Stimulated activated naive CD8-positive, alpha-beta T cell treated with anti-CD3 and anti-CD28 coated beads, Interleukin-15, Interleukin-2, amounts not matched to agents 100 U/mL and 50 U/mL, for 24 hours (primary cell): ENCODE data around the gene ZNF768.
"Not testable (repeated sequence)": the region's sequence is repeated elsewhere in the genome, so short reads cannot be mapped to it uniquely, and the experiment has no call there.

Source experiments
- ATAC-seq: fragments of 150-1000 bp; cut with Tn5 transposase; one replicate; pipeline ENCODE4 v1.10.0; 2021
- DNase-seq: peaks from one replicate; pipeline ENCODE4 v3.0.0; 2021

The ZNF768 gene

DNA sequence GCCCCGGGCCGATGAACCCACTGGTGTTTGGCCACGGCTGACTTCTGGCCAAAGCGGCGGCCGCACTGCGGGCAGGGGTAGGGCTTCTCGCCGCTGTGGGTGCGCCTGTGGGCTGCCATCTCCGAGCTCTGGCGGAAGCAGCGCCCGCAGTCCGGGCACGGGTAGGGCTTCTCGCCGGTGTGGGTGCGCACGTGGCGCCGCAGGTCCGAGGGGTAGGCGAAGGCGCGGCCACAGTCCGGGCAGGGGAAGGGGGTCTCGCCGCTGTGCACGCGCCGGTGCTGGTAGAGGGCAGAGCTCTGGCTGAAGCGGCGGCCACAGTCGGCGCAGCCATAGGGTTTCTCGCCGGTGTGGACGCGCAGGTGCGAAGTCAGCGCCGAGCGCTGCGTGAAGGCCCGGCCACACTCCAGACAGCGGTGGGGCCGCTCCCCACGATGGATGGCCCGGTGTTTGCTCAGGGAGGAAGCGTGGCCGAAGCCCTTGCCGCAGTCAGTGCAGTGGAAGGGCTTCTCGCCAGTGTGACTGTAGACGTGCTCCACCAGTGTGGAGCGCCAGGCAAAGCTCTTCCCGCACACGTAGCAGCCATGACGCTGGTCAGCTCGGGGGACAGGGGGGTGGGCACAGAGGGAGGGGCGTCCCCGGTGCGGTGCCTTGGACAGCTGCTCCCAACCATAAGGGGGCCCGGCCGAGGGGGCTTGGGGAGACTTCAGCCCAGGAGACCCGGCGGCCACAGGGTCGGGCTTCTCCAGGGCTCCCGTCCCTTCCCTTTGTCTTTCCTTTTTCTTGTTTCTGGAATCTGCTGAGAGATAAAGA lies 29.2 kb upstream of the ZNF768 start:
- no peak for ATAC-seq

GRCh38 chr16:30554557-30555314 lies 28.4 kb upstream of the ZNF768 start:
- no peak for DNase-seq

More for the DNA sequence above, 29.2 kb upstream of the ZNF768 start:
- no peak for DNase-seq

DNA sequence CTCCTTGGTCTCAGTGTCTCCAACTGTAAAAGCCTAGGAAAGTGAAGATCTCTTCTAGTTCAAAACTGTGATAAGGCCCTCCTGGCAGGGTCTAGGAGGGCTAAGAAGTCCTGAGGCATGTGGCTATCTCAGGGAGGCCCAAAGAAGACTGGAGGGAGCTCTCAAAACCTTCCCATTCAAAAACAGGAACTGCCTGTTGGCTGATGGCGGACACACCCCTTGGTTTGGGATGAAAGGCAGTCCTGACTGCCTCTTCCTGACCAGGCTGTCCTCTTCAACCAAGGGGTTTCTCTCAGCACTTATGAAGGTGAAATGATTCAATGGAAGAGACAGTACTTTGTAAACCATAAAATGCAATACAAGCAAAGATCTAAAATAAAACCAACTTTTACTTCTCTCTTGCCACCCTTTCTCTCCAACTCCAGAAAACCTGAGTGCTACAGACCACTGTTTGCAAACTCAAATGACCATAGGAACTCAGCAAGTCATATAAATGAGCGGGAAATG lies 27.1 kb upstream of the ZNF768 start:
- no peak for ATAC-seq
- DNase-seq = no peak

More at GRCh38 chr16:30554557-30555314, 28.4 kb upstream of the ZNF768 start:
- ATAC-seq = no peak

DNA sequence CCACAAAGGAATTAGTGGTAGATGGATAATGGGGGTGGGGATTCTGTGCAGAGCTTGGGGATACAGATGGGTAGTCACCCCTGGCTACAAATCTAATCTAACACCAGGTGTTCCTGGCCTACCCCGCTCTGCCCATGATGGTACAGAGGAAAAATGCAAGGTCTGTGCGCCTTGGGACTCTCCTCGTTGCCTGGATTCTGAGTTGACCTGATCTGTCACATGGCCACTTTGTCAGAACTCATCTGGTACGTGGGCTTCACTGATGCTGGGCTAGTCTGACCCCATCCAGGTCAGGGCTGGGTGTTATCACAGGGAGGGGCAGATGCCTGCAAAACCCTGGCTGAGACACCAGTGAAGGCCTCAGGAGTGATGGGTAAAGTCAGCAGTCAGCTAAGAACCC lies 26.6 kb upstream of the ZNF768 start:
- no peak for ATAC-seq
- DNase-seq = no peak

GRCh38 chr16:30551781-30552180 lies 25.4 kb upstream of the ZNF768 start:
- ATAC-seq = peak; percentile 89
- DNase-seq = peak; percentile 63

DNA sequence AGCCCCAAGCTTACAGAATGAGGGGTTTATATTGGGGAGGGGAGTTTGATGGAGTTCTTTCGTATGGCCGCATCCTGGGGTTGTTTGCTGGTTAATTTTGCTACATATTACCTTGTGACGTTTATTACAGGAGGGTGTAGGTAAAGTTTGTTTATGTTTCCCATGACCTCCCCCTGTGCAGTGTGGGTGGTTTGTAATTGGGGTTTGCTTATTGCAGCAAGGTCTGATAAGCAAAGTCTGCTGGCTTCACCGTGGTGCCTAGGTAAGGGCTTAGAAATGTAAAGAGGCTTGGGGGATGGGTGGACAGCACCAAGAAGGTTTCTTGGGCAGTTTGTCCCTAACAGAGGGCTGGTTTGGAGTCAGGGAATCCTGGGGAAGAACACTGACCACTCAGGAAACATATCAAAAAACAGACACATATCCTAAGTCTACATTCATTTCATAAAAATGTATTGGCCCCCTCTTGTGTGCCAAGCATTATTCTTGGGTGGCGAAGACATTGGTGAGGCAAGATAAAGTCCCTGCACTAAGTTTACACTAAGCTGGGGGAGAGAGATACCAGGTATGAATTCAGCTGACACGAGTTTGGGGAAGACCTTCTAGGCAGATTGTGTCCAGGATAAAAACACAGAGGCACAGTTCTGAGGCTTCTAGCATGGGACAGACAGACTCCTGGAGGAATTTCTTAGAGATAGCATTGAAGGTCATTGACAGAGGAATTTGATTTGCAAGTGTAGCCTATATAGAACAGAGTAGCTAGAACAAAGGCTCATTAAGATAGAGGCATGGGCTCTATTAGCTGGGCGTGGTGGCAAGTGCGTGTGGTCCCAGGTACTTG lies 22.3 kb upstream of the ZNF768 start:
- no peak for DNase-seq
- ATAC-seq = no peak

- ATAC-seq = no peak
- no peak for DNase-seq
These were observed 19.7 kb upstream of the ZNF768 start for GRCh38 chr16:30546115-30546514.

DNA sequence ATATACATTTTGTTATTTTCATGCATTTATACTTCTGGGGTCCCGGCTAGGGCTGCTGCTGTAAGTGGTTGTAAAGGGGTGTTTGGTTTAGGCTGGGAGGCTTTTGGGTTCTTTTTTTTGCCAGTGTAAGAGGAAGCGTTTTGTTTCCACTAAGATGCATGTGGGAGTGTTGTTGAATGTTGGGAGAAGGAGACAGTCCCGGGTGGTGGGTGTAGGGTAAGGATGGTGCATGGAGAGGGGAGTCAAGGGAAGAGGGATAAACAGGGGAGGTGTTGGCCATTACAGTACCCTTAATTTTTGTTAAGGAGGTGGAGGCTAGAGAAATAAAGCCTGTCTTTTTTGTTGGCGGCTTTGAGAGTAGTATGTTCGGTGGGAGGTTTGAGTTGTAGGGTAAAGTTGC lies 16.7 kb upstream of the ZNF768 start:
- no peak for DNase-seq
- ATAC-seq = no peak

DNA sequence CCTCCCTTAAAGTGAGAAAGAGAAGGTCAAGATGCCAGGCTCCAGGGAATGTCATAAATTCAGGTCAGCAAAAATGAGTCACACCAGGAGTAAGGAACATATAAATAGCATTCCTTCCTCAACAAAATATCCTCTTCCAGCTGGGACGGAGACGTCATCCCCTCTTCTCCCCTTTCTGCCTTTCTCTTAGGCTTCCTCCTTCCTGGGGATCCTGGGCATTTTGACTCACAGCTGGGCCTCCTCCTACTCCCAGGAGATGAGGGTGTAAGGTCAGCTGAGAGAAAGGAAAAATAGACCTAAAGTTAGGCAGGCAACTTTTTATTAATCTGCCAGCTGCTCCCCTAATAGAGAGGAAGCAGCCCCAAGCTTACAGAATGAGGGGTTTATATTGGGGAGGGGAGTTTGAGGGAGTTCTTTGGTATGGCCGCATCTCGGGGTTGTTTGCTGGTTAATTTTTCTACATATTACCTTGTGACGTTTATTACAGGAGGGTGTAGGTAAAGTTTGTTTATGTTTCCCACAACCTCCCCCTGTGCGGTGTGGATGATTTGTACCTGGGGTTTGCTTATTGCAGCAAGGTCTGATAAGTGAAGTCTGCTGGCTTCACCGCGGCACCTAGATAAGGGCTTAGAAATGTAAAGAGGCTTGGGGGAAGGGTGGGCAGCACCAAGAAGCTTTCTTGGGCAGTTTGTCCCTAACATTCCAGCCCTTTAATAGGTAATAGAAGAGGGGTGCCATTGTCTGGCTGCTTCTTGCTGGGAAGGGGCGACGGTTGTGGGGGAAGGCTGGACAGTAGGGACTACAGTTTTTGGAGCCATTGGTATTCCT lies 15.3 kb upstream of the ZNF768 start:
- DNase-seq (no peak), ATAC-seq (no peak)

DNA sequence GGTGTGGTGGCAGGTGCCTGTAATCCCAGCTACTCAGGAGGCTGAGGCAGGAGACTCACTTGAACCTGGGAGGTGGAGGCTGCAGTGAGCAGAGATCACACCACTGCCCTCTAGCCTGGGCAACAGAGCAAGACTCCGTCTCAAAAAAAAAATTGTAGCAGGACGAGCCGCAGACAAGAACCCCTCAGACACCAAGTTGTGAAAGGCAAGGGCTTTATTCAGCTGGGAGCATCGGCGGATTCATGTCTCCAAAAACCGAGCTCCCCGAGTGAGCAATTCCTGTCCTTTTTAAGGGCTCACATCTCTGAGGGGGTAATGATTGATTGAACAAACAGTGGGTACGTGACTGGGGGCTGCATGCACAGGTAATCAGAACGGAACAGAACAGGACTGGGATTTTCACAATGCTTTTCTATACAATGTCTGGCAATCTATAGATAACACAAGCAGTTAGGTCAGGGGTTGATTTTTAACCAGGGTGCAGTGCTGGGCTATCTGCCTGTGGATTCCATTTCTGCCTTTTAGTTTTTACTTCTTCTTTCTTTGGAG lies 14.6 kb upstream of the ZNF768 start:
- ATAC-seq, DNase-seq: not testable (repeated sequence)

- not testable (repeated sequence) for ATAC-seq, DNase-seq
These were observed 13.7 kb upstream of the ZNF768 start for GRCh38 chr16:30539986-30540526.

- DNase-seq (no peak), ATAC-seq (no peak)
These were observed 12.9 kb upstream of the ZNF768 start for GRCh38 chr16:30539000-30539964.

DNA sequence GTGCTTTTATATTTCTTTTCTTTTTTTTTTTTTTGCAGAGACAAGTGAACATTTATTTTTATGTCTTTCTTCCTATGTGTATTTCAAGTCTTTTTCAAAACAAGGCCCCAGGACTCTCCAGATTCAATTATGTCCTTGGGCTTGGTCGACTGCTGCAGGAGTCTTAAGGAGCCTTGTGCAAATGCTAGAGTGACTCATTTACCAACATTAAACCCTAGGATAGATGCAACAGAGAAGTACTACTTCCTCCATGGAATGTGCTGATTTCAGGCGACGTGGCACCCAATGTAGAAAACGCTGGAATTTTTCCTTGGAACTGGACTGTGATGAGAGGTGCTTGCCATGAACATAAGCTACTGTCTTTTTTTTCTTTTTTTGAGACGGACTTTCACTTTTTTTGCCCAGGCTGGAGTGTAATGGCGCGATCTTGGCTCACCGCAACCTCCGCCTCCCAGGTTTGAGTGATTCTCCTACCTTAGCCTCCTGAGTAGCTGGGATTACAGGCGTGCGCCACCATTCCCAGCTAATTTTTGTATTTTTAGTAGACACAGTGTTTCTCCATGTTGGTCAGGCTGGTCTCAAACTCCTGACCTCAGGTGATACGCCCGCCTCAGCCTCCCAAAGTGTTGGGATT lies 10.1 kb upstream of the ZNF768 start:
- ATAC-seq, DNase-seq: not testable (repeated sequence)

DNA sequence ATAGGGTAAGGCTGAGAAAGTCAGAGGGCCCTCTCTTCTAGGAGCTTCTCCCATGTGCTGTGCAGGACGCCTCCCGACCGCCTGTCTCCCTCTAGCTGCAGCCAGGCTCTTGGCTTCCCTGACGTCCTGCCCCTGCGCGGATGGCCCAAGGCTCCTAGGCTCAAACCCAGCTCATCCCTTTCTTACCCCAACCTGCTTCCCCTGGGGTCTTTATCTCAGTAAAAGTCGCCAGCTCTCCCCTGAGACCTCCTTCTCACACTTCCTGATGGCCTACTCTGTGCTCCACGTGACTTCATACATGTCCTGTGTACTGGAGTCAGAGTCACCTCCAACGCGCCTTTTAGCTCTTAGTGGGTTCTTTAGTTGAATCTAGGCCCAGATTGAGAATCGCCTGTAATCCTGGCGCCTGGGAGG lies 9.4 kb upstream of the ZNF768 start:
- ATAC-seq (peak; percentile 69), DNase-seq (peak; percentile 70)

- DNase-seq = no peak
- peak; percentile 10 for ATAC-seq
These were observed 8.9 kb upstream of the ZNF768 start for GRCh38 chr16:30535106-30535776.

DNA sequence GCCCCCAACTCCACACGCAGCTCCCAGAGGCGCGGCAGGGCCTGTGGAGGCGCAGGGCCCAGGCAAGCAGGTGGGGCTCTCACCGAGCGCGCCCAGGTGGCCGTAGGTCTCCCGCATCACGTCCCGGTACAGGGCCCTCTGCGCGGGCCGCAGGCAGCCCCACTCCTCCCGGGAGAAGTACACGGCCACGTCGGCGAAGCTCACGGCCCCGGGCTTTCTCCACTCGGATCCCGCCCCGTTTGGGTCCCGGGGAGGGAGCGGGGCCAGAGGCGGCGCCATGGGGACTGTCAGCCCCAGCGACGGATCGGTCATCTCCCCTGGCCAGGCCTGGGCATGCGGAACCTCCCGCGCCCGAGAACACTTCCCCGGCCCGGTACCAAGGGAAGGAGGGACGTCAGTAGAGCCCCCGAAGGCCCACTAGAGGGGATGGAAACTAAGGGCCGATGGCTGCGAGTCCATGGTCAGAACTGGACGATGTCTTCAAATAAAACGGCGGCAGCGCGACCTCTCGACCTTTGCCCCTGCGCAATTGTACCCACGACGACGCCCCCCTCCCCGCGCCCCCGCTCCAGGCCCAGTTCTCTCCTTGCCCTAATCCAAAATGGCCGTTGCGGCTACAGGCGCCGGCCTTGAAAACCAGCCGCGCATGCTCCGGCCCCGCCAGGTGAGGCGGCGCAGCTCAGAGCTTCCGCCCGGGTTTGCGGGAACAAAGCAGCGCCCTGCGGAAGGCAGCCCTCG lies 8.2 kb upstream of the ZNF768 start, which contains the start of gene ZNF747:
Gene ZNF747 (minus strand): TSS at position 491 of the 738 bp plus-strand sequence. CDS start 179 bp downstream, at position 312.
- peak; percentile 93 for DNase-seq
- peak; percentile 79 for ATAC-seq

DNA sequence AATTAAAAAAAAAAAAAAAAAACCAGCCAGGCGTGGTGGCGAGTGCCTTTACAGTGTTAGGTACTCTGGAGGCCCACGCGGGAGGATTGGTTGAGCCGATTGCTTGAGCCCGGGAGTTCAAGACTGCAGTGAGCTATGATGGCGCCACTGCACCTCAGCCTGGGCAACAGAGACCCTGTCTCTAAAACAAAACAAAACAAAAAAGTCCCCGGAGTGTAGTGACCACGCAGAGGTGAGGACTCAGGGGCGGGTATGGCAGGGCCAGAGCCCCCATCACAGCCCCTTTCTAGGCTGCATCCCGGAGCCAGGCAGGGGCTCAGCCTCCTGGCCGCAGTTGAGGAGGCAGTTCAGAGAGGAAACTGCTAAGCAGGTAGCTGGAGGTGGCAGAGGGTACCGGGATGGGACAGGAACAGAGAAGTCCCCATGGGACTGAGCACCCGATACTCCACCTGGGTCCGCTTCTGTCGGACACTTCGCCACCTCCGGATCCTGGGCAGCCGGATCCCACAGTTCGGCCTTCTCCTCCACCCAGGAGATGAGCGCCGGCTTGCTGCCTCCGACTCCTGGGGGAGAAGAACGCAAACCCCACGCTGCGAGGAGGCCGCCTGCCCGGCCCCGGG lies 7.5 kb upstream of the ZNF768 start:
- ATAC-seq = peak; percentile 3
- DNase-seq = peak; percentile 44
